DOHH2 (cell line): ENCODE results near the gene BIRC7.

Source experiments
- H3F3A ChIP-seq: fragments of 200-600 bp; sonication (generic), shearing (Covaris generic); 2 replicates; pipeline ENCODE4 v1.6.0; 2016; ENCODE audit warnings: antibody characterized with exemption, mild to moderate bottlenecking; ENCODE audit not compliant: control insufficient read depth, insufficient read depth
- H3K27ac ChIP-seq: fragments of 200-600 bp; sonication (generic); 2 replicates; pipeline ENCODE4 v1.5.1; 2014; ENCODE audit warnings: low read depth, mild to moderate bottlenecking, low read length, moderate library complexity
- H3K27me3 ChIP-seq: fragments of 200-600 bp; sonication (generic); 2 replicates; pipeline ENCODE4 v1.6.1; 2014; ENCODE audit warnings: mild to moderate bottlenecking, low read length, mixed read lengths; ENCODE audit not compliant: control insufficient read depth
- H3K36me3 ChIP-seq: fragments of 200-600 bp; sonication (generic); 2 replicates; pipeline ENCODE4 v1.6.1; 2014; ENCODE audit warnings: mild to moderate bottlenecking, low read length, moderate library complexity, mixed read lengths; ENCODE audit not compliant: control insufficient read depth
- H3K4me1 ChIP-seq: fragments of 200-600 bp; sonication (generic); 2 replicates; pipeline ENCODE4 v1.6.1; 2014; ENCODE audit warnings: mild to moderate bottlenecking, low read length, mixed read lengths; ENCODE audit not compliant: control insufficient read depth
- H3K4me2 ChIP-seq: fragments of 200-600 bp; sonication (generic); 2 replicates; pipeline ENCODE4 v1.6.0; 2014; ENCODE audit warnings: mild to moderate bottlenecking, low read length, moderate library complexity
- H3K4me3 ChIP-seq: fragments of 200-600 bp; sonication (generic); 2 replicates; pipeline ENCODE4 v1.5.1; 2014; ENCODE audit warnings: mild to moderate bottlenecking, low read length, mixed read lengths
- H3K79me2 ChIP-seq: fragments of 200-600 bp; sonication (generic); 2 replicates; pipeline ENCODE4 v1.6.1; 2014; ENCODE audit warnings: mild to moderate bottlenecking, low read length, mixed read lengths; ENCODE audit not compliant: control insufficient read depth
- H3K9me2 ChIP-seq: fragments of 200-600 bp; sonication (generic); replicated peaks from 2 replicates; pipeline ENCODE4 v1.6.1; 2014; ENCODE audit warnings: mild to moderate bottlenecking, low read length, mixed read lengths; ENCODE audit not compliant: control insufficient read depth
- H3K9me3 ChIP-seq: fragments of 200-600 bp; sonication (generic); 2 replicates; pipeline ENCODE4 v1.6.1; 2014; ENCODE audit warnings: antibody characterized with exemption, low read length, mixed read lengths; ENCODE audit not compliant: control insufficient read depth, insufficient read depth
- H4K20me1 ChIP-seq: fragments of 200-600 bp; sonication (generic); 2 replicates; pipeline ENCODE4 v1.6.0; 2014; ENCODE audit warnings: low read depth, mild to moderate bottlenecking, antibody characterized with exemption, low read length, moderate library complexity; ENCODE audit not compliant: control insufficient read depth, insufficient read depth
- EZH2phosphoT487 ChIP-seq: fragments of 200-600 bp; sonication (generic); IDR thresholded peaks from 2 replicates; pipeline ENCODE4 v1.6.1; 2017; ENCODE audit warnings: borderline replicate concordance, mild to moderate bottlenecking, antibody characterized with exemption, low read length, moderate library complexity, mixed read lengths
- TF ChIP-seq, protein P1 (sequence below): fragments of 200-600 bp; sonication (generic); IDR thresholded peaks from one replicate; pipeline ENCODE4 v1.5.1; 2014; ENCODE audit warnings: antibody characterized with exemption, mild to moderate bottlenecking, low read depth, low read length; ENCODE audit not compliant: poor library complexity, severe bottlenecking

BIRC7 gene

DNA sequence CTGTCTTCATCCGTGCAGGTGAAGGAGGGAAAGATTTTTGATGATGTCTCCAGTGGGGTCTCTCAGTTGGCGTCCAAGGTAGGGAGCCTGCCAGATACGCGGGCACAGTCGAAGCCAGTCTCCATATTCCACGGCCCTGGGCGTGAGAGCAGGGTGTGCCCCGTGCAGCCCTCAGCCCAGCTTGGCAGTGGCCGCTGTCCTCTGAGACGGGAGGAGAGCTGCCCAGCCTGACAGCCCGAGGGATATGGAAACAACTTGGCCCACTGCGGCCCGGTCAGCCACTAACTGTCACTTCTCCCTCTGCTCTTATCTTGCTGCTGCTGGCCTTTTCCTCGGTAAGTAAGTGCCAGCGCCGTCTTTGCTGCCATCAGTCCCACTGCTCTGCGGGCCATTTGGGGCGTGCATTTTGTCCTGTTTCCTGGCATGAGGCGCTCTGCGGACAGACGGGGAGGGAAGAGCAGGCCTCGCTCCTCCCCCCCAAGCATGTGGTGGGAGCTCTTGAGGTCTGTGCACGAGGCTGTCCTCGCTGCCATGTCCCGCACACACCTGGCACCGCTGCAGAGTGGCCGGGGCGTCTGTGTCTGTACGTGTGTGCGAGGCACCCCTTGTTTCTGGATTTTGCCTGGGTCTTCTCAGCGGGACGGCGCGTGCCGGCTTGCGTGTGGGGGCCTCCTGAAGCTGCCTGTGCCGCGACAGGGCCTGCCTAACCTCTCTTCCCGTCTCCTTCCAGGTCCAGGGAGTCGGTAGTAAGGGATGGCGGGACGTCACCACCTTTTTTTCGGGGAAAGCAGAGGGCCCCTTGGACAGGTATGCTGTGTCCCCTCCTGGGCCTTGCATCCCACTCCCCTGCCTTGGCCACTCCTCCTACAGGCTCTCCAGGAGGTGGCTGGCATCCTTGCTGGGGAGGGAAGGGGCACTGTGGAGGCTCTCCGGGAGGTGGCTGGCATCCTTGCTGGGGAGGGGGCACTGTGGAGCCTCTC lies 50.2 kb downstream of the BIRC7 start:
- Histone ChIP-seq H3K9me2 (no peaks in the 10 kb centered on the region), H3K36me3 (peaks cover 28% of the 10 kb centered on the region; the same call in 1 of the 2 replicates), H3F3A (no peaks in the 10 kb centered on the region), H3K79me2 (peaks cover 3% of the 10 kb centered on the region; the same call in 1 of the 2 replicates), H3K27me3 (no peaks in the 10 kb centered on the region), H3K4me1 (peaks cover 18% of the 10 kb centered on the region), H3K4me2 (no peak overlapping the region), H3K27ac (no peak overlapping the region), H3K4me3 (no peak overlapping the region), H4K20me1 (no peaks in the 10 kb centered on the region), H3K9me3 (no peaks in the 10 kb centered on the region)
- TF ChIP-seq EZH2phosphoT487 = no peak
- TF ChIP-seq, protein P1, sequence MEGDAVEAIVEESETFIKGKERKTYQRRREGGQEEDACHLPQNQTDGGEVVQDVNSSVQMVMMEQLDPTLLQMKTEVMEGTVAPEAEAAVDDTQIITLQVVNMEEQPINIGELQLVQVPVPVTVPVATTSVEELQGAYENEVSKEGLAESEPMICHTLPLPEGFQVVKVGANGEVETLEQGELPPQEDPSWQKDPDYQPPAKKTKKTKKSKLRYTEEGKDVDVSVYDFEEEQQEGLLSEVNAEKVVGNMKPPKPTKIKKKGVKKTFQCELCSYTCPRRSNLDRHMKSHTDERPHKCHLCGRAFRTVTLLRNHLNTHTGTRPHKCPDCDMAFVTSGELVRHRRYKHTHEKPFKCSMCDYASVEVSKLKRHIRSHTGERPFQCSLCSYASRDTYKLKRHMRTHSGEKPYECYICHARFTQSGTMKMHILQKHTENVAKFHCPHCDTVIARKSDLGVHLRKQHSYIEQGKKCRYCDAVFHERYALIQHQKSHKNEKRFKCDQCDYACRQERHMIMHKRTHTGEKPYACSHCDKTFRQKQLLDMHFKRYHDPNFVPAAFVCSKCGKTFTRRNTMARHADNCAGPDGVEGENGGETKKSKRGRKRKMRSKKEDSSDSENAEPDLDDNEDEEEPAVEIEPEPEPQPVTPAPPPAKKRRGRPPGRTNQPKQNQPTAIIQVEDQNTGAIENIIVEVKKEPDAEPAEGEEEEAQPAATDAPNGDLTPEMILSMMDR = no peak

DNA sequence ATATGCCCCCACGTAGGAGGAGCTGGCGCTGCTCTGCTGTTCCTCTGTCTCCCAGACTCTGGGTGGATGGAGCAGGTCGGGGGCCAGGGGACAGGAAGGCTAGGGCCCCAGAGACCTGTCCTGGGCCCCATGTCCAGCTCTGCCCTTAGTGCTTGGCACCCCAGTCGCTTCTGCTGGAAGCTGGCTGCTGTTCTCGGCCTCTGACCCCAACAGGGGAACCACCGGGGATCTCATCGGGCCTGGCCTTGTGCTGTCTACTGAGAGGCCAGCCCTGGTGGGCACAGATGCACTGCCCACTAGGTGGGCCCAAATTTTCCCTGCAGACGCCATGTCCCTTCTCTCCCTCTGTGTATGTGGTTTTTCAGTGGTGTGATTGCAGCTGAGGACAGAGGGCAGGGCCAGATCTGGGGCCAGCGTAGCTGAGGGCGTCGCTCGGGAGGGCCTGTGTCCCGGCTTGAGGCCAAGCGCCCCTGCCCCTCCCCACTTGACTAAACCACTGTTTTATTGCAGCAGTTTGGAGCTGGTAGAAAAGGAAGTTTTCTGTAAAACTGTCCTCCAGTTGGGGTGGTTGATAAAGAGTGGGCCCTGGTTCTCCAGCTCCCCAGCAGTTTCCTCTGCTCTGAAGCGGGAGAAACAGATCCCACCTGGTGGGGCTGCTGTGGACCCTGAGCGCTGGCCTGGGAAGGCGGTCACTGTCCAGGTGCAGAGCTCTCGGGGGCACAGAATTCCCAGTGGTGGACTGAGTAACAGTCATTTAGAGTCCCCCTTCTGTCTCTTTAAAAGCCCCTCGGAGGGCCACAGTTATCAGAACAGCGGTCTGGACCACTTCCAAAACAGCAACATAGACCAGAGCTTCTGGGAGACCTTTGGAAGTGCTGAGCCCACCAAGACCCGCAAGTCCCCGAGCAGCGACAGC lies 51.3 kb downstream of the BIRC7 start:
- H3K9me2 ChIP-seq = no peaks in the 10 kb centered on the region
- H3K36me3 ChIP-seq = peaks cover 23% of the 10 kb centered on the region; the same call in 1 of the 2 replicates
- no peak overlapping the region for H3K4me2 ChIP-seq
- H3K27ac ChIP-seq = no peak overlapping the region
- H3K4me3 ChIP-seq = no peak overlapping the region
- H3K79me2 ChIP-seq = peaks cover 3% of the 10 kb centered on the region; the same call in 1 of the 2 replicates
- no peaks in the 10 kb centered on the region for H3K27me3 ChIP-seq
- TF ChIP-seq EZH2phosphoT487 = no peak
- TF ChIP-seq, protein P1 = no peak
- no peaks in the 10 kb centered on the region for H3F3A ChIP-seq
- no peaks in the 10 kb centered on the region for H4K20me1 ChIP-seq
- no peaks in the 10 kb centered on the region for H3K9me3 ChIP-seq
- H3K4me1 ChIP-seq = peaks cover 19% of the 10 kb centered on the region

DNA sequence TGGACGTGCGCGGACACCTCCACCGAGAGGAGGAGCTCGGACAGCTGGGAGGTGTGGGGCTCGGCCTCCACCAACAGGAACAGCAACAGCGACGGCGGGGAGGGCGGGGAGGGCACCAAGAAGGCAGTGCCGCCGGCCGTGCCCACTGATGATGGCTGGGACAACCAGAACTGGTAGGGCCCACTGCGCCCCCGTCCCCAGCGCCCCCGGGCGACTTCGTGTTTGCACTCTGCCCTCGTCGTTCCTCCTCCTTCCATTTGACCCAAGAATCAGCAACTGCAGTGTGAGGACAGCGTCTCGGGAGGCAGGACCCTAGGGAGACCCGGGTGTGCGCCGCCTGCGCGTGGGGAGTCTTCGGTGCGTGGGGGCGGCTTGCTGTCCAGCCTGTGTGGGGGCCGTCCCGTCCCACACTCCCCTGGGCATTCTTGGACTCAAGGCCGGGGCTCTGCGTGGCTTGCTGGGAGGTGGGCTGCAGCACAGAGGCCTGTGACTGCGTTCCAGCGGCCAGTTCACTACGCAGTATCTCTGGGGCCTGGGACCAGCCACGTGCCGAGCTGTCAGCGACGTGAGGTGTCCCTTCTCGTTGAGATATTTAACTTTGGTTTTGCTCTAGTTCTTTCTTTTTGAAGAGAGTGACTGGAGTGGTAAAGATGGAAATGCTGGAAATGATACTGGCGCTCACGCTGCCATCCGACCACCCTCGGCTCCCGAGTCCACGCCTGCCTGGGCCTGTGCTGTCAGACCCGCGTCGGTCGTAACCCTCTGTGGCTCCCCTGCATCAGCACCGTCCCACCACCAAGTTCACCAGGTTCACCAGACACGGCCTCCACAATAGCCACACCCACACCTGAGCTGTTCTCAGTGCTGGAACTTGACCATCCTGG lies 52.2 kb downstream of the BIRC7 start:
- H3K9me3 ChIP-seq = no peaks in the 10 kb centered on the region
- peaks cover 19% of the 10 kb centered on the region for H3K4me1 ChIP-seq
- H3K36me3 ChIP-seq = peaks cover 21% of the 10 kb centered on the region; the same call in 1 of the 2 replicates
- H3K4me2 ChIP-seq = no peak overlapping the region
- H3K27me3 ChIP-seq = no peaks in the 10 kb centered on the region
- no peak overlapping the region for H3K4me3 ChIP-seq
- no peaks in the 10 kb centered on the region for H3K9me2 ChIP-seq
- no peaks in the 10 kb centered on the region for H3F3A ChIP-seq
- H3K79me2 ChIP-seq = peaks cover 3% of the 10 kb centered on the region; the same call in 1 of the 2 replicates
- H3K27ac ChIP-seq = no peak overlapping the region
- no peaks in the 10 kb centered on the region for H4K20me1 ChIP-seq
- TF ChIP-seq, protein P1 = no peak
- no peak for TF ChIP-seq EZH2phosphoT487
